Stimulated activated CD4-positive, alpha-beta T cell treated with anti-CD3 and anti-CD28 coated beads, TNF-alpha, amount 100 ng/mL, for 48 hours (primary cell): ENCODE measurements around the gene BRMS1.
"Not testable (repeated sequence)": the region's sequence is repeated elsewhere in the genome, so short reads cannot be mapped to it uniquely, and the experiment has no call there.

Experiments
- DNase-seq, 3 donors: peaks; one replicate each; pipeline ENCODE4 v3.0.0-alpha.2; 2020; ENCODE audit warnings: low read depth in 3 of 3

The BRMS1 gene, protein sequence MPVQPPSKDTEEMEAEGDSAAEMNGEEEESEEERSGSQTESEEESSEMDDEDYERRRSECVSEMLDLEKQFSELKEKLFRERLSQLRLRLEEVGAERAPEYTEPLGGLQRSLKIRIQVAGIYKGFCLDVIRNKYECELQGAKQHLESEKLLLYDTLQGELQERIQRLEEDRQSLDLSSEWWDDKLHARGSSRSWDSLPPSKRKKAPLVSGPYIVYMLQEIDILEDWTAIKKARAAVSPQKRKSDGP

DNA sequence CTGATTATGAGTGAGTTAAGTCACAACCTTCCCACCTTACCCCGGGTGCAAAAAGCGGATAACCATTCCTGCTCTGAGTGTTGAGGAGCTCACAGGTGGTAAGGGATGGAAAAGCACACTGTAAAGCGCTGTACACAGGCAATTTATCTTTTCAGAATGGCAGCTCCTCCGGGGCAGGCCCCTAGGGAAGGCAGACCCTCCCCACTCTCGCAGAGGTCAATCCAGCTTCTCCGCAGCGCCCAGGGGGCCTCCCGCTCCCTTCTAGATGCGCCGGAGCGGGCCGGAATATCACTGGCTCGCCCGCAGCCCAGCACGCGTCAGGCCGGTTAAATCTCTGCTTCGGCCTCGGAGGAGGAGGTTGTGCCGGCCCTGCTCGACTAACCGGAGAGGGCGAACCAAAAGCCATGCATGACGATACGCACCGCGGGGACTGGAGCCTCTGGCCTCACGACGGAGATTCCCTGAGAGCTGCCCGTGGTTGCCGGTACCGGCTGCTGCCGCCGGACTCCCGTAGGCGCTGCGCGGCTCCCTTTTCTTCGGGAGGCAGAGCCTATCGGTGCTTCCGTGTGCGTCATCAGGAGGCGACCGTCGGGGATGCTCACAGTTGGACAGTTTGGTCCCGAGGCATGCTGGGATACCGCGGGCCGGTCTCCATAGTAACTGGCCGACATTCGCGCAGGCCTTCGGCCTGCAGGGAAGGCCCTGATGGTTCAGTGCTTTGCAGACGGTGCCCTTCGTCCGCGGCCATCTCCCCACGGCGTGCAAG, at the start of gene BRMS1:
Gene BRMS1, minus strand, starts transcription at position 555 of the 766 bp plus-strand sequence. CDS start 2,870 bp downstream, outside the sequence.
- DNase-seq: peak; percentile 92 to 97 (median 94)

DNA sequence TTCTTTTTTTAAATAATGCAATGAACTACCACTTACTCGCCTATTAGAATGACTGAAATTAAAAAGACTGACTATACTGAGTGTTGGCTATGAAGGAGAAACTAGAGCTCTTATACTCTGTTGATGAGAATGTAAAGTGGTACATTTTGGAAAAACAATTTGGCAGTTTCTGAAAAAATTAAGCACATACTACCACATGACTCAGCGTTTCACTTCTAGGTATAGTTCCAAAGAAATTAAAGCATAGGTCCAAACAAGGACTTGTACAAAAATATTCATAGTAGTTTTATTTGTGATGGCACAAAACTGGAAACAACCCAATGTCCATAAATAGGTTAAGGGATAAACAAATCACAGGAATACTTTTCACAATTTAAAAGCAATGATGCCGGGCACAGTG, 49.0 kb upstream of the BRMS1 start:
- DNase-seq: no peak

DNA sequence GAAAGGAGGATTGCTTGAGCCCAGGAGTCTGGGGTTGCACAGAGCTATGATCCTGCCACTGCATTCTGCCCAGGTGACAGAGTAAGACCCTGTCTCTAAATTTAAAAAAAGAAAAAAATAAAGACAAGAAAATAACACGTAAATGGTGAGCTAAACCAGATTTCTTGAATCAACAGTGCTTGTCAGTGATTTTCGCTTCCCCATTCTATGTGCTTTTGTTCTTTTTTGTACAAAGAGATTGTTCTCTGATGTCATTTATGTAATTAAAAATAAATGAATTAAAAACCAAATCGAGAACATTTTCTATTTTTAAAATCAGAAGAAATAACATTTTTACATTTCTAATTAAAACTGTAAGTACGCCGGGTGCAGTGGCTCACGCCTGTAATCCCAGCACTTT, 46.4 kb upstream of the BRMS1 start:
- DNase-seq: no peak

GRCh38 chr11:66388780-66389386, 44.0 kb upstream of the BRMS1 start:
- peak; percentile 41 to 74 (median 66) for DNase-seq

GRCh38 chr11:66386171-66387069, 41.5 kb upstream of the BRMS1 start:
- peak; percentile 71 to 85 (median 76) for DNase-seq

DNA sequence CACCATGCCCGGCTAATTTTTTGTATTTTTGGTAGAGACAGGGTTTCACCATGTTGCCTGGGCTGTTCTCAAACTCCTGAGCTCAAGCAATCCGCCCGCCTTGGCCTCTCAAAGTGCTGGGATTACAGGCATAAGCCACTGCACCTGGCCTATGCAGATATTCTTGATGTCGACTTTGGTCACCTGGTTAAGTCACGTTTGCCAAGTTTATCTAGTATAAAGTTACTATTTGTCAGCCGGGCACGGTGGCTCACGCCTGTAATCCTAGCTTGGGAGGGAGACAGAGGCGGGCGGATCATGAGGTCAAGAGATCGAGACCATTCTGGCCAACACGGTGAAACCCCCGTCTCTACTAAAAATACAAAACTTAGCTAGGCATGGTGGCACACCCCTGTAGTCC, 39.4 kb upstream of the BRMS1 start:
- not testable (repeated sequence) for DNase-seq

DNA sequence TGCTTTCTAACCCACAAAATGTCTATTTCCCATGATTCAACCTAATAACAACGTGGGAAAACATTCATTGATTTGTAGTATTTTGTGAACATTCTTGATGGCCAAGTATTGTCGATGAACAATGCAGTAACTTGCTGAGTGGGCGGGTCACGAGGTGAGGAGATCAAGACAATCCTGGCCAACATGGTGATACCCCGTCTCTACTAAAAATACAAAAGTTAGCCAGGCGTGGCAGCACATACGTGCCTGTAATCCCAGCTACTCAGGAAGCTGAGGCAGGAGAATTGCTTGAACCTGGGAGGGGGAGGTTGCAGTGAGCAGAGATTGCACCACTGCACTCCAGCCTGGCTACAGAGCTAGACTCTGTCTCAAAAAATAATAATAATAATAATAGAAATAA, 35.4 kb upstream of the BRMS1 start:
- not testable (repeated sequence) for DNase-seq

- DNase-seq: not testable (repeated sequence)
Observed at GRCh38 chr11:66373690-66374287, 28.9 kb upstream of the BRMS1 start.

DNA sequence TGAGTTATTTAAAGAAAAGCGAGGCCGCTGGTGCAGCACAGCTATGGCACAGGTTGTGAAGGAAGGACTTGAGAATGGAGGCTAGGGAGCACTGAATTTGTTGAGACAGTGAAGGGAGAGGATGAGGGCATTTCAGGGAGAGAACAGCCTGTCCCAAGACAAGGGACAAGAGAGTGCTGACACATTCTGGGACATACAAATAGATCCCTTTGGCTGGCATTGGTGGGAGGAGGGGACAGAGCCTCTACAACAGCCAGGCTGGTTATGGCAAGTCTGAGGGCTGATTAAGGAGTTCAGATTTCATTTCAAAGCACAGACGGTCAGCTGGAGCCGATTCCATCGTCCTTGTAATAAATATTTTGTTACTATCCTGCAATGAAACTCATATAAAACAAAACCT, 28.4 kb upstream of the BRMS1 start:
- no peak for DNase-seq

DNA sequence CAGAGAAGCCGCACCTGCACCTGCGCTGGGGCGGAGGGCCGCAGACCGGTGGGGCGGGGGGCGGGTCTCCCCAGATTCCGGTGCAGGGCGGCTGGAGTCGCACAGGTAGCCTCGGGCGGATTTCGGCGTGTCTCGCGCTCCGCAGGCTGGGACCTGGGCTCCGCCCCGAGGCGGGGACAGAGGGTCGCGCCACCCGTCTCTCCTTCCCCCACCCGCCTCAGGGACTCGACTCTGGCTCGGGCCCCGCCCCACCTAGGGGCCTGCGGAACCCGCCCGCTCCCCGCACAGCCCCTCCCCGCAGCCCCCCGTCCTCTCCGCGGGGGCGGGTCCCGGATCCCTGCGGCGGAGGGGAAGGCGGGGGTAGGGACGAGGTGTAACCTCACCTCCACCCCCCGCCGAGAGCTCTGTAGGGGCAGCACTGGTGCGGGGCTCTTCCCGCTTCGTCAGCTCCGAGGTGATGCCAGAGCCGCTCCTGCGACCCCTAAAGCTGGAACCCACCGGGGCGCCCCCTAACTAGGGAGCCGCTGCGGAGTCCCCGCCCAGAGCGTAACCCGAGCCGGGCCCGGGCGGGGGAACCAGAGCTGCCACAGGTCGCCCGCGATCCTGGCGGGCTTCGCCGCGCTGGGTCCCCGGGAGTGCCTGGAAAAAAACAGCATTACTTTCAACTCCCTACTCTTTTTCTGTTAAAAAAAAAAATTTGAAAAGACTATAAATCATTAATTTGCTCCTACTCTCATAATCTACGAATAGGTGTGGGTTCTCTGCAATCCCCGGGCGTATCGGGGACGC, 26.9 kb upstream of the BRMS1 start, which contains the start of gene SLC29A2:
Gene SLC29A2, minus strand, starts transcription at position 134 of the 789 bp plus-strand sequence. CDS start 169 bp downstream, outside the sequence.
- peak; percentile 46 to 82 (median 73) for DNase-seq

GRCh38 chr11:66369073-66369894, 24.4 kb upstream of the BRMS1 start:
- DNase-seq: no peak

GRCh38 chr11:66368484-66368883, 23.6 kb upstream of the BRMS1 start:
- DNase-seq: no peak

DNA sequence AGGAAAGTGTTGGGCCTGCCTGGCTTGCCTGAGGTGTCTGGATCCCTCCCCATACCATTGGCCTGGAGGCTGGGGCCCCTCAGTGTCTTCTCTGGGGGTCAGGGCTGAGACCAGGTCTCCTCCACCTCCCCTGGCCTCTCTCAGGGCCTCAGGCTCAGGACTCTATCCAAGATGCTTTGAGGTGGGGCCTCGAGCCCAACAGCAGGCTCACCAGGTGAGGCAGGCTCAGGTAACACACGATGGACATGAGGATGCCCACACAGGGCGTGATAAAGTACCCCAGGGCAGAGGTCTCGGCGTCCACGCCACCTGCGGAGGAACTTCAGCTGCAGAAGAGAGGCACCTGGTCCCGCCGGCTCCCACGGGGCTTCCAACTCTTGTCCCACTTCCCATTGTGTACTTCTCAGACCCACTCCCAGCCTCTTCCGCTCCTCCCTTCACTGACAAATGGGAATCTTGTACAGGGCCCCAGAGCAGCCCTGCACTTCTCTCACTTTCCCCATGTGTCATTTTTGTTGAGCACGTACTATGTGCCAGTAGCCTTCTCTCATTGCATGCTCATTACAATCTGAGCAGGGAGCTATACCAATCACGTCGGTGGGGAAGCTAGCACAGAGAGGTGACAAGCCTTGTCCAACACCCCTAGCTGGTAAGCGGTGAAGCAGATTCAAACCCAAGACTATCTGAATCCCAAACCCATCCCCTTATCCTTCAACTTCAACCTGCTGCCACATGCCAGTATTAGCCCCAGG, 22.8 kb upstream of the BRMS1 start:
- no peak for DNase-seq

DNA sequence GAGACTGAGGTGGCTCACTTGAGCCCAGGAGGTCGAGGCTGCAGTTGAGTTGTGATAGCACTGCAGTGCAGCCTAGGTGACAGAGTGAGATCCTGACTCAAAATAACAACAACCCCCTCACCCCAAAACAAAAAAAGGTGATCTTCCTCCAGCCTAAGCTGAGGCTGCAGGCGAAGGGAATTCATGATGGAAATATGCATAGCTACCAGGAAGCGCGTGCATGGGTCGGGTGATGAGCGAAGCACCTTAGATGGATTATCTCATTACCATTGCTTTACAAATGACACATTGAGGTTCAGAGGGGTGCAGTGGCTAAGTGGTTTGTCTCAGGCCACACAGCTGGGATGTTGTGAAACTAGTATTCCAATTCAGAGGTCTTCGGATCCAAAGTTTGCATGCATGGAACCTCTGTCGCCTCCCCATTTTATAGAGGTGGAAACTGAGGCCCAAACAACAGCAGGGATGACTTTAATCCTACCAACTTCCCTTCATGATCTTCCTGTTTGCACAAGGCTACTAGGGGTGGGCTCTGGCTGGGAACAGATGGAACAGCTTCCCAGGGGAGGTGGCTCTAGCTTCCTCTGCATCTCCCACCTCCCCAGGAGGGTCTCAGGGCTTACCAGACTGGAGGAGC, 22.1 kb upstream of the BRMS1 start:
- no peak for DNase-seq

GRCh38 chr11:66365711-66366619, 21.1 kb upstream of the BRMS1 start:
- DNase-seq: no peak

DNA sequence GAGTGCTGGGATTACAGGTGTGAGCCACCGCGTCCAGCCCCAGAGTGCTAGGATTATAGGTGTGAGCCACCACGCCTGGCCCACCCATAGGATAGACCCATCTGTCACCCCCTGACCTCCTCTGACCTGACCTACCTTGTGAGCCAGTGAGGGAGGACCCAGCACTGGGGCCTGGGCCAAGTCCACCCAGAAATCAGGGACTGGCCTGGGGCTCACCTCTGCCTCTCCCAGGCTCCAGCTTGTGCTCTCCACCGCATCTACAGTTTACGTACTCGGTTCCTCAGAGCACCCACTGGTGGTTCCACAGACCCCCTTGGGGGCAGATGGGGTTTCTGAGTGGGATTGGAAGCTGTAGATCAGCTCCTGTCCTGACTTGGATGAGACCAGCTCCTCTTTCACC, 20.3 kb upstream of the BRMS1 start:
- DNase-seq: no peak
